Mucosa of descending colon (tissue), 3 donors: ENCODE measurements around the gene HTRA3. TPM values are rescaled to one million over a fixed set of nuclear protein-coding genes. Genes with fewer than 3 reads are reported as not detected.

ENCODE experiments used
- ATAC-seq: fragments of 200-7000 bp; cut with Tn5 transposase; one replicate; pipeline ENCODE4 v1.9.1; 2020; ENCODE audit warnings: mild to moderate bottlenecking, moderate library complexity
- DNase-seq, 3 donors: peaks; one replicate each; pipeline ENCODE4 v3.0.0-alpha.2; 2020
- H3K36me3 ChIP-seq: fragments of 200-600 bp; one replicate; pipeline ENCODE4 v1.8.0; 2021; ENCODE audit warnings: low read depth, mild to moderate bottlenecking
- H3K4me1 ChIP-seq: fragments of 200-600 bp; one replicate; pipeline ENCODE4 v1.8.0; 2021; ENCODE audit warnings: low read depth, mild to moderate bottlenecking
- H3K4me3 ChIP-seq: fragments of 200-600 bp; one replicate; pipeline ENCODE4 v1.8.0; 2021; ENCODE audit warnings: mild to moderate bottlenecking
- H3K9me3 ChIP-seq: fragments of 200-600 bp; one replicate; pipeline ENCODE4 v1.8.0; 2021; ENCODE audit warnings: mild to moderate bottlenecking
- CTCF ChIP-seq: fragments of 200-600 bp; IDR thresholded peaks from one replicate; pipeline ENCODE4 v1.8.0; 2022; ENCODE audit warnings: antibody characterized with exemption, mild to moderate bottlenecking
- intact Hi-C, 2 donors: fragments of 100-400 bp; cut with DNase I in 1 of 2; cut with micrococcal nuclease in 1 of 2; formaldehyde crosslinking; loops; one replicate each; pipeline versions ENCODE4 v1.11.0 to v1.11.1; 2022; cut with DNase I, micrococcal nuclease
- total RNA-seq, 3 donors: library from RNA; stranded (reverse); fragmentation: NEBNext Ultra II Directional in 2 of 3; extraction: Animal tissue kit (Norgen Biotek cat#: 25700) in 2 of 3; gene quantifications; one replicate each; pipeline versions ENCODE4 v1.2.1 to v1.2.4, GENCODE V29; 2021 to 2023
- donor health status: DM: no; HTN: no; CAD: no; lungs with moderate emphysema.
- donor health status: DM: no; HTN: no; CAD: no.
- donor health status: DM: no; HTN: yes; CAD: no.

Gene HTRA3
- total RNA-seq, 3 donors from 2014 or later = 2.5 to 18.5 (median 4.2) TPM

GRCh38 chr4:8272472-8273428 is 3.2 kb downstream of the HTRA3 start:
- ATAC-seq (no peak), DNase-seq (no peak)
- no peak overlapping the region for H3K4me3 ChIP-seq
- TF ChIP-seq CTCF = no peak
- intact Hi-C loops = no loop called here
- no peaks in the 10 kb centered on the region for H3K36me3 ChIP-seq
- no peaks in the 10 kb centered on the region for H3K9me3 ChIP-seq
- no peaks in the 10 kb centered on the region for H3K4me1 ChIP-seq

DNA sequence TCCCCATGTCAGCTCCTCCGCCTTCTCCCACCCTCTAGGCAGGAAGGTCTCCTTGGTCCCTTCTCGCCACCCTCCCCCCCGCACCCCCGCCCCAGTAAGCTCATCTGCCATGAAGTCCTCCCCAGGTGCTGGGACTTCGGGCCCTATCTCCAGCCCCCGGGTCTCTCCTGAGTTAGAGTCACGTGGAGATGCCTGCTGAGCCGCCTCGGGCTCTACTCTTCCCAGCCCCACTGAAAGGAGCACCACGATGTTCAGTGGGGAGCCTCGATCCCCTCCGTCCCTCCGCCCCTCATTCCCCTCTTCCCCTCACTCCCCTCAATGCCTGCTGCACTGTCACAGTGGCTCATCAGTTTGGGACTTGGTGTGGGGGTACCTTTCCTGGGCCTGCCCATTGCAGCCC is 3.9 kb downstream of the HTRA3 start:
- DNase-seq (no peak), ATAC-seq (no peak)
- TF ChIP-seq CTCF = no peak
- no peak overlapping the region for H3K4me3 ChIP-seq
- intact Hi-C loops = no loop called here
- H3K9me3 ChIP-seq = no peaks in the 10 kb centered on the region
- H3K4me1 ChIP-seq = no peaks in the 10 kb centered on the region
- H3K36me3 ChIP-seq = no peaks in the 10 kb centered on the region

DNA sequence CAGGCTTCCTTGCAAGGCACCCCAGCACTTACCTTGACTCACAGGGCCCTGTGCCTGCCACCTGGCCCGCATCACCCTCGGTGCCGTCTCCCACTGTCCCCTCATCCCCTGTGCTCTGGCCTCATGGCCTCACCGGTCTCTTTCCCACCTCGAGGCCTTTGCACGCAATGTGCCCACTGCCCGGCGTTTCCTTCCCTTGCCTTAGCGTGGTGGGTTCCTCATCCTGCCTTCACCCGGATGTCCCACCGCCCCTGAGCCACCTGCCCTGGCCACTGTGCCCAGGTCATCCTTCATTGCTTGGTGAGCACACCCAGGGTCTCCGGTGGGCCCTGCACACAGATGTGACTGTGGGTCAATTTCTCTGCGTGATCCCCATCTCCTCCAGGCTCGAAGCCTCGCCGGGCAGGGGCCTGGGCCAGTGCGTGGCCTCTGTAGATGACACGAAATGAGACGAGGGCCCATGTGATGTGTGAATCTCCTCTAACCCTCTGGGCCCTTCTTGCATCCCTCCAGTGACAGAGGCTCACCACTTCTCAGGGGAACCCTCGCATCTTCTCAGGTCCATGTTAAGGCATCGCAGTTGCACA is 4.6 kb downstream of the HTRA3 start:
- H3K9me3 ChIP-seq = no peaks in the 10 kb centered on the region
- H3K4me1 ChIP-seq = no peaks in the 10 kb centered on the region
- TF ChIP-seq CTCF = no peak
- no peak overlapping the region for H3K4me3 ChIP-seq
- ATAC-seq (no peak), DNase-seq (no peak)
- intact Hi-C loops = no loop called here
- H3K36me3 ChIP-seq = no peaks in the 10 kb centered on the region

DNA sequence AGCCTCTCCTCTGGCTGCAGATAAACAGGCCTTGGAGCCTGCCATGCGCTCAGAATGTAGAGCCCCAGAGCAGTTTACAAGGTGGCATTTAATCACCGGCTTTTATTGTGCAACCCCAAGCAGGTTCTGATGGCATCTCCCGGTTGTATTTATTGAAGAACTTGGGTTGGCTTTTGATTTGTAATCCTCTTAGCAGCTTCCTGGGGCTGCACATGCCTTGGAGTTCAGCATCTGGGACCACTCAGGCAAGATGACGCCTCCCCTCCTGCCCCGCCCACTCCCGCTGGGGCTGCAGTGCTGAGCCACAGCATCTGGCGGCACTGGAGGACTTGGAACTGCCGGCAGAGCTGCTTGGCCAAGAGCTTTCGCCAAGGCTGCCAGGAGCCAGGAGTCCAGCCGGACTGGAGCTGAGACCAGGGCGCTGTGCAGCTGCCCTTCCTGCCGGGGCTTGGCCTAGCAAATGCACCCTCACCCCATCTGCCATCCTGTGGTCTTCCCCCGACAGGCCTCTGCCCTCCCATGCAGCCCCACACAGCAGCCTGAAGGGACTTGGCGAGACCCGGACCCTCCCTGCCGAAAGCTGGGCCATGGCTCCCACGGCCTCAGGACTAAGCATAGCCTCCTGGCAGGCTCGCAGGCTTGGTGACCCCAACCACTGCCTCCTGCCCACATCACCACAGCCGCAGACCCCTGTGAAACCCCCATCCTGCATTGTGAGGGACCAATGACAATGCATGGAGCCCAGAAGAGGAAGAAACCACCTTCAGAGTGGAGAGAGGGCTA is 5.4 kb downstream of the HTRA3 start:
- intact Hi-C loops = no loop called here
- peak; percentile 53 for ATAC-seq
- Histone ChIP-seq H3K4me1 (no peaks in the 10 kb centered on the region), H3K4me3 (no peak overlapping the region), H3K9me3 (no peaks in the 10 kb centered on the region), H3K36me3 (no peaks in the 10 kb centered on the region)
- no peak for TF ChIP-seq CTCF
- DNase-seq = peak; percentile 65 to 83 (median 77)

DNA sequence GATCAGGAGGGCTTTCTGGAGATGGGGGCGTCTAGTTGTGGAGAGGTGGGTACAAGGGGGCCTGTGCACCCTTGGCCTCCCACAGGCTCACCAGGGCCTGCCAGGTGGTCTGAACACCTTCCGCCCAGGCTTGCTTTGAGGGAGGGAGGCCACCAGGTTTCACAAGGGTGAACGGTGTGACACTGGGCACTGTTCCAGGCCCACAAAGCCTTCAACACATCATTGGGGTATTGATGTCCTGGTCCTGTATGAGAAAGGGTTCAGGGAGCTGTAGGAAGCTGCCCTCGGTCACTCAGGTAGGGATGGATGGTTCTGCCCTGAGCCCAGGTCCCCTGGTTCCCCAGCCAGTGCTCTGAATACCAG is 6.0 kb downstream of the HTRA3 start:
- no peak for ATAC-seq
- Histone ChIP-seq H3K4me3 (no peak overlapping the region), H3K36me3 (no peaks in the 10 kb centered on the region), H3K4me1 (no peaks in the 10 kb centered on the region), H3K9me3 (no peaks in the 10 kb centered on the region)
- DNase-seq = no peak
- intact Hi-C loops = no loop called here
- TF ChIP-seq CTCF = no peak
